Measurements from ENCODE around the gene TMEM270.
"Not testable (repeated sequence)": the region's sequence is repeated elsewhere in the genome, so short reads cannot be mapped to it uniquely, and the experiment has no call there.

The TMEM270 gene

DNA sequence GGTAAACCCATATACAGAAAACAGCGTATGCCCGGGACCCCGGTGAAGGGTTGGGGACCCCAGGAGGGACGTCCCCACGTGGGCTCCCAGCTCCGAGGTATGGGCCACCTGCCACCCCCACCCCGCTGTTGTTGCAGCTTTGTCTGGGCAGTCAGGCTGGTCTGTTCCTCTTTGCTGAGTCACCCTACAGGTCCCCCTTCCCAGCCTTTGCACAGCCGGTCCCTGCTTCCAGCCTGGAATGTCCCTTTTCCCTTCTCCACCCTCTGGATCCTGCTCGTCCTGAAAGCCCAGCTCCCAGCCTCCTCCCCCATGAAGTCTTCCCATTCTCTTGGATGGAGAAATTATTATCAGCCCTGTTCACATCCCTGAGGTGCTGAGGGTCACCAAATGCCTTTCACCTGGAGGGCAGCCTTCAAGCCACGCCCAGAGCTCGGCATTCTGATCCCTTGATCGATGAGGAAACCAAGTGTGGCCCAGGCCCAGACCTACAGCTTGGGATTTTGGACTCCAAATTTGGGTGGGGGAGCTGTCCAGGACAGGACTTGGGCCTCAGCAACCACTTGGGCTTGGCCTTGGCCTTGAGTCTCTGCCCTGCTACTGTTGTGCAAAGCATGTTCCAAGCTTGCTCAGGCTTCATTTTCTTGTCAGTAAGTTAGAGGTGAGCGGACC is 27.6 kb upstream of the TMEM270 start:
- no peak for DNase-seq

DNA sequence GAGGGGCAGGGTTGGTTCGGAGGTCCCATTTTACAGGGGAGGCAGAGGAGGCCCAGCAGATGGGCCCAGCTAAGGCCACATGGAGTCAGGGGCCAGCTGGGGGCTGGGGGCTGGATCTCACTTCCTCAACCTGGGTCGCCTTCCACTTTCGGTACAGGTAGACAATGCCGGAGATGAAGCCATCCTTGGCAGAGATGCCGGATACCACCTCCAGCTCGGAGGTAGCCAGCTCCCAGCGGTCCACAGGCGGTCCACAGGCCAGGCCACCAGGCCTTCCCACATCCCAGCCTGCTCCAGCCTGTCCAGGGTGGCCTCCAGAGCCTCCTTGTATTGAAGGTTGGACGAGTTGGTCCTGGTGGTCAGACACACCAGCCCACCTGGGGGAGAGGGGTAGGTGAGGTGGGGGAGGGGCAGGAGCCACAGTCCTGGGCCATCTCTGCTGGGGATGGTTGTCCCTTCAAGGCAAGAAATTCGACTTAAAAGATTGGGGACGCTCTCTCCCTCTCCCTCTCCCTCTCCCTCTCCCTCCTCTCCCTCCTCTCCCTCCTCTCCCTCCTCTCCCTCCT is 26.2 kb upstream of the TMEM270 start:
- no peak for DNase-seq

GRCh38 chr7:73837167-73837566 is 23.8 kb upstream of the TMEM270 start:
- DNase-seq, result not testable (repeated sequence)

GRCh38 chr7:73838642-73839041 is 22.3 kb upstream of the TMEM270 start:
- DNase-seq, result no peak

GRCh38 chr7:73839290-73839689 is 21.7 kb upstream of the TMEM270 start:
- DNase-seq, result no peak

- no peak for DNase-seq
These were observed 20.9 kb upstream of the TMEM270 start for GRCh38 chr7:73839743-73840714.

GRCh38 chr7:73840715-73841379 is 20.1 kb upstream of the TMEM270 start:
- DNase-seq, result no peak

GRCh38 chr7:73841689-73842066 is 19.3 kb upstream of the TMEM270 start:
- no peak for DNase-seq

- peak; percentile 61 for DNase-seq
These were observed 18.6 kb upstream of the TMEM270 start, which contains the start of gene METTL27 for GRCh38 chr7:73842067-73842976. METTL27 (minus strand) TSS chr7:73842516; CDS start chr7:73842140, 376 bp downstream.

- DNase-seq, result no peak
These were observed 16.8 kb upstream of the TMEM270 start for GRCh38 chr7:73844131-73844547.

- DNase-seq, result no peak
These were observed 16.0 kb upstream of the TMEM270 start for GRCh38 chr7:73844848-73845460.

DNA sequence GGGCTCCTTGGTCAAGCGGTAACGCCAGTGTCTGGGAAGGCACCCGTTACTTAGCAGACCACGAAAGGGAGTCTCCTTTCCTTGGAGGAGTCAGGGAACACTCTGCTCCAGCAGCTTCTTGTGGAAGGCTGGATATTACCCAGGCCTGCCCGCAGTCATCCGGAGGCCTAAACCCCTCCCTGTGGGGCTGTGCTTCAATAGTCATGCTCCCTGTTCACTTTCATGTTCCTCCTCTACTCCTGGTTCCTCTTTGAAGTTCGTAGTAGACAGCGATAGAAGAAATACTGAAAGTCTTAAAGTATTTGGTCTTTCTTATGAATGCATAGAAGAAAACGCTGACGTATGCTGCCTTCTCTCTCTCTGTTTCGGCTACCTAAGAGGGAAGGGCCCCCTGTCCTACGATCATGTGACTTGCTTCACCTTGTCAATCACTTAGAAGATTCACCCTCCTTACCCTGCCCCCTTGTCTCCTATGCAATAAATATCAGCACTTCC is 15.2 kb upstream of the TMEM270 start:
- DNase-seq, result peak; percentile 67

GRCh38 chr7:73847941-73848723 is 12.8 kb upstream of the TMEM270 start:
- no peak for DNase-seq

- no peak for DNase-seq
These were observed 10.2 kb upstream of the TMEM270 start for GRCh38 chr7:73850781-73851207.

GRCh38 chr7:73851410-73852338 is 9.3 kb upstream of the TMEM270 start:
- peak; percentile 23 for DNase-seq

- no peak for DNase-seq
These were observed 8.5 kb upstream of the TMEM270 start for GRCh38 chr7:73852500-73852899.

DNA sequence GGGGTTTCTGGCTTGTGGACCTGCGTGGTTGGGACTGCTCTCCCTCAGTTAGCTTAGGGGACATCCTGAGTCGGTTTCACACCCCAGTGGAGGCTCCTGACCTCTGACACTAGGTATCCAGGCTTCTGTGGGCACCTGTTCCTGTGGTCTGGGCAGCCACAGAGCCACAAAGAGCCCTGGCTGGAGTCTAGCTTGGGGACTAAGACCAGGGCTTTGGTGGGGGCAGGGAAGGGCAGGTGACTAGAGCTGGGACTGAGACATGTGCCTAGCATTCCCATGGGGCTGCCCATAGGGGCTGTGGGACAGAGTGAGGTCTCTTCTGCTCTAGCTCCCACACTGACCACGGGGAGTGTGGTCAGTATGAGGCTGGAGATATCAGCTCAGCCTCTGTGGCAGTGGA is 4.0 kb upstream of the TMEM270 start:
- DNase-seq, result no peak

DNA sequence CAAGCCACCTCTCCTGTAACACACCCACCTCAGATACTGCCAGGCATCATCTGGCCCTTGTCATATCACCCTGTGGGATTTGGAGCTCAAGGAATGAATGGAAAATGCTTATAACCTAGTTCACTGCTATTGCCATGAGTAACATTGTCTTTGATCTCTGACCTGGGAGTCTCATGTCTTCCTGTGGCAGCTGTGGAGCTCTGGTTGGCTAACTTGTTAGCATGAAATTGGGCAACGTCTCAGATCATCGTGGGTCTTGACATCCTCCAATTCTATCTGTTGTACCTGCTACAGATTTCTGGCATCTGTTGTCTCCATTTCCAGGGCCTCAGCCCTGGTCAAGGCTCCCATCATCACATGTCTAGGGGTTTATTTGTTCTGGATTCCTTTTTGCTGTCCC is 2.2 kb upstream of the TMEM270 start:
- no peak for DNase-seq

DNA sequence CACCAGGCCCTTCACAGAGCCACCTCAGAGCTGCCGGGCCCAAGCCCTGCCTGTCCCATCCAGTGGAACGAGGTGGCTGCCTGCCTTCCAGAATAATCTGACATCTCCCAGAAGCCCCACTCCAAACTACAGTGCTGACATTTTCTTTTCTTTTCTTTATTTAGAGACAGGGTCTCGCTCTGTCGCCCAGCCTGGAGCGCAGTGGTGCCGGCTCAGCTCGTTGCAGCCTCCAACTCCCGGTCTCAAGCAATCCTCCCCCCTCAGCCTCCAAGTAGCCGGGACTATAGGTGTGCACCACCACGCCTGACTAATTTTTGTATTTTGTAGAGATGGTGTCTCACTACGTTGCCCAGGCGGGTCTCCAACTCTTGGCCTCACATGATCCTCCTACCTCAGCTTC is 346 bp downstream of the TMEM270 start:
- DNase-seq, result no peak
